PC-3 (cell line): ENCODE data around the gene STAT3. TPM values are rescaled to one million over a fixed set of nuclear protein-coding genes. Genes with fewer than 3 reads are reported as not detected.

ENCODE experiments used
- ATAC-seq: fragments of 200-7000 bp; cut with Tn5 transposase; 2 replicates; pipeline ENCODE4 v1.9.1; 2020; ENCODE audit warnings: mild to moderate bottlenecking, moderate library complexity
- BruUV-seq: library from RNA; stranded (reverse); fragments of 400-500 nt; replicated peaks from 2 replicates; lab custom pipeline; 2021; lab: Mats Ljungman, UMichigan
- CTCF ChIA-PET: fragments of 300-600 bp; sonication (Branson Sonifier 250); formaldehyde crosslinking; loops from one replicate; lab custom pipeline; 2022; ENCODE audit warnings: antibody characterized with exemption; lab: Charles Lee
- POLR2A ChIA-PET: fragments of 300-600 bp; sonication (Branson Sonifier 250); formaldehyde crosslinking; loops from one replicate; lab custom pipeline; 2022; ENCODE audit warnings: antibody characterized with exemption; ENCODE audit not compliant: unreplicated experiment; lab: Charles Lee
- DNase-seq: peaks from one replicate; pipeline ENCODE4 v3.0.0-alpha.2; 2015
- H2AFZ ChIP-seq: fragments of 300-600 bp; sonication (generic); 2 replicates; pipeline ENCODE4 v1.6.0; 2016; ENCODE audit warnings: antibody characterized with exemption, low read length
- H3F3A ChIP-seq: fragments of 300-600 bp; sonication (generic); one replicate; pipeline ENCODE4 v1.6.0; 2017; ENCODE audit warnings: antibody characterized with exemption, low read length, control low read depth, mild to moderate bottlenecking; ENCODE audit not compliant: unreplicated experiment
- H3K27ac ChIP-seq: fragments of 300-600 bp; sonication (generic); 2 replicates; pipeline ENCODE4 v1.5.1; 2016; ENCODE audit warnings: mild to moderate bottlenecking, low read length
- H3K27me3 ChIP-seq: fragments of 300-600 bp; sonication (generic); 2 replicates; pipeline ENCODE4 v1.6.1; 2016; ENCODE audit warnings: low read length, mixed read lengths
- H3K36me3 ChIP-seq: fragments of 300-600 bp; sonication (generic); 2 replicates; pipeline ENCODE4 v1.6.1; 2016; ENCODE audit warnings: low read depth, mixed run types, low read length, mixed read lengths
- H3K4me1 ChIP-seq: fragments of 300-600 bp; sonication (generic); 2 replicates; pipeline ENCODE4 v1.5.1; 2016; ENCODE audit warnings: low read length; ENCODE audit not compliant: insufficient read depth
- H3K4me2 ChIP-seq: fragments of 300-600 bp; sonication (generic); 2 replicates; pipeline ENCODE4 v1.6.0; 2016; ENCODE audit warnings: low read length
- H3K4me3 ChIP-seq: fragments of 300-600 bp; sonication (generic); 2 replicates; pipeline ENCODE4 v1.5.1; 2016; ENCODE audit warnings: mild to moderate bottlenecking, low read length, mixed read lengths
- H3K79me2 ChIP-seq: fragments of 300-600 bp; sonication (generic); 2 replicates; pipeline ENCODE4 v1.6.1; 2017; ENCODE audit warnings: low read length, mixed read lengths
- H3K9ac ChIP-seq: fragments of 300-600 bp; sonication (generic); 2 replicates; pipeline ENCODE4 v1.6.0; 2016; ENCODE audit warnings: mild to moderate bottlenecking, low read length
- H3K9me2 ChIP-seq: fragments of 300-600 bp; sonication (generic); replicated peaks from 2 replicates; pipeline ENCODE4 v1.6.1; 2016; ENCODE audit warnings: mixed run types, low read length, mixed read lengths
- H3K9me3 ChIP-seq: fragments of 300-600 bp; sonication (generic); 2 replicates; pipeline ENCODE4 v1.6.1; 2016; ENCODE audit warnings: low read length, mixed read lengths
- H4K20me1 ChIP-seq: fragments of 300-600 bp; sonication (generic); 2 replicates; pipeline ENCODE4 v1.6.1; 2016; ENCODE audit warnings: low read length, mixed read lengths
- CTCF ChIP-seq: fragments of 300-600 bp; sonication (generic); conservative IDR thresholded peaks from 2 replicates; pipeline ENCODE4 v1.5.1; 2017; ENCODE audit warnings: antibody characterized with exemption, low read depth, mild to moderate bottlenecking, low read length
- EZH2 ChIP-seq: fragments of 300-600 bp; sonication (generic); IDR thresholded peaks from one replicate; pipeline ENCODE4 v1.6.1; 2017; ENCODE audit warnings: antibody characterized with exemption, mild to moderate bottlenecking, low read length; ENCODE audit not compliant: unreplicated experiment
- EZH2phosphoT487 ChIP-seq: fragments of 300-600 bp; sonication (generic); IDR thresholded peaks from 2 replicates; pipeline ENCODE4 v1.6.1; 2018; ENCODE audit warnings: mild to moderate bottlenecking, antibody characterized with exemption, low read length, borderline replicate concordance
- intact Hi-C: fragments of 100-400 bp; cut with micrococcal nuclease; formaldehyde crosslinking; loops from 2 replicates; pipeline ENCODE4 v1.9.0; 2023
- total RNA-seq: library from RNA; depleted of rRNA; stranded (reverse); fragments of >200 nt; gene quantifications from 2 replicates; pipeline ENCODE4 v1.2.3, GENCODE V29; 2014

STAT3 gene
- total RNA-seq, 1 experiment from 2014 or later: not detected

DNA sequence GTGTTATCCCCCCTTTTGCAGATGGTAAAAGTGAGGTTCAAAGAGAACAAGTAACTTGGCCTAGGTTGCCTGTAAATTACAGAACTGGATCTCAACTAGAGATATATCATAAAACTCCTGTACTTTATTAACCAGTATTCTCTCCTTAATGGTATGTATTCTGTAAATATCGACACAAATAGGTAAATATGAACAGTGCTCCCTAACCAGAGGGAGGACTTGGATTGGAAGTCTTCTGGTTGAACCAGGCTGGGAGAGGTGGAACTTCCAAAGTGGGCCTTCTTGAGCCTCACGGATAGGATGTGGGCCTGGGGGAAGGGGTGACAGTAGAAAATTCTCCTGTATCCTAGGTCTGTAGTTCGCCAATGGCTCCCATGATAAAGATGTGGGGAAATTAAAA, 92.2 kb downstream of the STAT3 start:
- intact Hi-C loops: no loop called here
- ATAC-seq (no peak), DNase-seq (no peak)
- Histone ChIP-seq H3K36me3 (no peaks in the 10 kb centered on the region), H3K9me3 (no peaks in the 10 kb centered on the region), H3K4me3 (no peak overlapping the region), H3K4me1 (no peaks in the 10 kb centered on the region), H3K9ac (no peak overlapping the region), H3K27me3 (no peaks in the 10 kb centered on the region), H3K79me2 (no peaks in the 10 kb centered on the region), H2AFZ (no peak overlapping the region), H3F3A (no peaks in the 10 kb centered on the region), H3K27ac (no peak overlapping the region), H3K9me2 (no peaks in the 10 kb centered on the region), H4K20me1 (no peaks in the 10 kb centered on the region), H3K4me2 (no peak overlapping the region)
- POLR2A ChIA-PET: no interaction called here
- CTCF ChIA-PET: no interaction called here
- TF ChIP-seq CTCF (no peak), EZH2 (no peak), EZH2phosphoT487 (no peak)
- BruUV-seq: no TSS peak

DNA sequence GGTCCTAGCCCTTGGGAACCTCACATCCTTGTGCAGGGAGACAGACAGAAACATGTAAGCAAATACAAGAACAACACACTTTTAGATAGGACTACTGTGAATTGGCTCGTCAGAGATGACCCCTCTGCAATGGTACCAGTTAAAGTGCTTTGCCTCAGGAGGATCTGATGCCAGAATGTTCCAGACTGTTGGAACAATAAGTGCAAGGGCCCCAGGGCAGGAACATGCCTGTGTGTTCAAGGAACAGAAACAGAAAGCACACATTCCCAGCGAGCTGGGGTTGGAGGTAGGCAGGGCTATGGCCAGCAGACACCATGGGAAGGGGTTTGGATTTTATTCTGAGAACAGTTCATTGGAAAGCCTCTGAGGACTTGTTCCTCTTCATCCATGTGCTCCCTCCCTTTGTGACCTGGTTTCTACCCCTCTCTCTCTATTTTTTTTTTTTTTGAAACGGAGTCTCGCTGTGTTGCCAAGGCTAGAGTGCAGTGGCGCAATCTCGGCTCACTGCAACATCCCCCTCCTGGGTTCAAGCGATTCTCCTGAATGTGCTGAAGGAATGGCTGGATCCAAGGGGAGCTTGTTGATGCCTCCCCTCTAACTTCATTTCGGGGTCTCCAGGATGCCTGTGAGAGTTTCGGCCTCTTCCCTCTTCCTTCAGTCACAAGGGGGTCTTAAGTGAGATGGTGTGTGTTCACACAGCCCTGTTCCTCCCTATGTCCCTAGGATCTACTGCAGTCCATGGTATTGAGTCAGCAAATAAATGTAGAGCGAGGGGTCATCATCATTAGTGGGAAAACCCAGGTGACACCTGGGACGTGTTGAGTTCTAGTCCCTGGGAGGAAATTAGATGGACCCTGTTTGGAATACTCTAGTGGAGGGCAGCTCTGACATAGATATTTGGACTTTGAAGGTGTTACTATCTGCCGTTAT, 93.5 kb downstream of the STAT3 start:
- no peak overlapping the region for H2AFZ ChIP-seq
- no peaks in the 10 kb centered on the region for H3K9me2 ChIP-seq
- CTCF ChIA-PET: no interaction called here

More for the DNA sequence above, 93.5 kb downstream of the STAT3 start:
- Histone ChIP-seq H3K27ac (no peak overlapping the region), H3F3A (no peaks in the 10 kb centered on the region), H3K4me3 (no peak overlapping the region), H3K79me2 (no peaks in the 10 kb centered on the region), H3K9me3 (no peaks in the 10 kb centered on the region), H3K27me3 (no peaks in the 10 kb centered on the region), H3K9ac (no peak overlapping the region), H4K20me1 (no peaks in the 10 kb centered on the region), H3K4me2 (no peak overlapping the region), H3K4me1 (no peaks in the 10 kb centered on the region), H3K36me3 (no peaks in the 10 kb centered on the region)
- DNase-seq: no peak
- ATAC-seq: no peak
- intact Hi-C loops: no loop called here
- no peak for TF ChIP-seq EZH2
- no peak for TF ChIP-seq EZH2phosphoT487
- no peak for TF ChIP-seq CTCF
- POLR2A ChIA-PET: no interaction called here
- BruUV-seq: no TSS peak
